Measurements from ENCODE around the gene TUBGCP6. TPM values are rescaled to one million over a fixed set of nuclear protein-coding genes. Genes with fewer than 3 reads are reported as not detected.
"Not testable (repeated sequence)": the region's sequence is repeated elsewhere in the genome, so short reads cannot be mapped to it uniquely, and the experiment has no call there.

TUBGCP6 gene
- total RNA-seq, 1 donor from 2014 or later: 45.4 TPM

DNA sequence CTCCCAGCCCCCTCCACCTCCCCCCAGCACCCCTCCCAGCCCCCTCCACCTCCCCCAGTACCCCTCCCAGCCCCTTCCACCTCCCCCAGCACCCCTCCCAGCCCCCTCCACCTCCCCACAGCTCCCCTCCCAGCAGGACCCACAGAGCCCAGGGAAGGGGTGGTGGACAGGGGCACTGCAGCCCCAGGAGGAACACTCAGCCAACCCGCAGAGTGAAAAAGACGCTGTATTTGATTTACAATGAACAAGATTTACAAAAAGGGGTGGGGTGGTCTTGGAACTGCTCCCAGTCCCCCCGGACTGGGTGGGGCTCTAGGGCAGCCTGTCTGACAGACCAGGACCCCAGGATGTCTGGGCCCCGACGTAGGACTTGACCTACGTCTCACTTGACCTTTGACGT is 29.9 kb upstream of the TUBGCP6 start:
- no peak for TF ChIP-seq POLR2AphosphoS5 (IDR thresholded peaks at IDR 0.05; ENCODE audit: insufficient read depth in 1 of 2, low read depth in 1 of 2)
- TF ChIP-seq POLR2A (IDR thresholded peaks at IDR 0.05): no peak
- TF ChIP-seq CTCF (IDR thresholded peaks at IDR 0.05): no peak
- Histone ChIP-seq H3K27me3 (no peaks in the 10 kb centered on the region), H3K36me3 (peaks cover 3 to 44% of the 10 kb centered on the region in 2 donors), H3K9me3 (no peaks in the 10 kb centered on the region), H3K4me1 (peaks cover 30% of the 10 kb centered on the region), H3K4me3 (no peak overlapping the region), H3K27ac (no peak overlapping the region)
- no peak for DNase-seq (ENCODE audit: extremely low spot score in 2 of 2)
- intact Hi-C loops (cut with DNase I): loop anchor here (5.0 kb wide), 1 partner anchor 53 kb away; the partner anchor contains the start of gene DENND6B

- Histone ChIP-seq H3K9me3 (no peaks in the 10 kb centered on the region), H3K4me3 (no peak overlapping the region), H3K36me3 (peaks cover 3 to 39% of the 10 kb centered on the region in 2 donors), H3K4me1 (peaks cover 34% of the 10 kb centered on the region), H3K27ac (no peak overlapping the region), H3K27me3 (no peaks in the 10 kb centered on the region)
- DNase-seq (ENCODE audit: extremely low spot score in 2 of 2): no peak
- intact Hi-C loops (cut with DNase I): loop anchor here (5.0 kb wide), 1 partner anchor 53 kb away; the partner anchor contains the start of gene DENND6B
- TF ChIP-seq CTCF (IDR thresholded peaks at IDR 0.05) (no peak), POLR2A (IDR thresholded peaks at IDR 0.05) (no peak), POLR2AphosphoS5 (IDR thresholded peaks at IDR 0.05; ENCODE audit: insufficient read depth in 1 of 2, low read depth in 1 of 2) (no peak)
These were observed 29.5 kb upstream of the TUBGCP6 start for GRCh38 chr22:50274311-50274710.

GRCh38 chr22:50273781-50274180 is 29.0 kb upstream of the TUBGCP6 start:
- intact Hi-C loops (cut with DNase I): loop anchor here (5.0 kb wide), 1 partner anchor 54 kb away; the partner anchor contains the start of gene DENND6B
- not testable (repeated sequence) for H3K9me3 ChIP-seq; H3K27ac ChIP-seq; DNase-seq (ENCODE audit: extremely low spot score in 2 of 2); H3K27me3 ChIP-seq; H3K4me3 ChIP-seq
- H3K36me3 ChIP-seq: peaks cover 3 to 34% of the 10 kb centered on the region in 2 donors
- H3K4me1 ChIP-seq: peaks cover 39% of the 10 kb centered on the region

GRCh38 chr22:50273352-50273751 is 28.5 kb upstream of the TUBGCP6 start:
- Histone ChIP-seq H3K4me1 (peaks cover 44% of the 10 kb centered on the region), H3K36me3 (peaks cover 3 to 30% of the 10 kb centered on the region in 2 donors)
- H3K9me3 ChIP-seq; H3K27me3 ChIP-seq; DNase-seq (ENCODE audit: extremely low spot score in 2 of 2); H3K4me3 ChIP-seq; H3K27ac ChIP-seq: not testable (repeated sequence)
- intact Hi-C loops (cut with DNase I): loop anchor here (5.0 kb wide), 1 partner anchor 54 kb away; the partner anchor contains the start of gene DENND6B

DNA sequence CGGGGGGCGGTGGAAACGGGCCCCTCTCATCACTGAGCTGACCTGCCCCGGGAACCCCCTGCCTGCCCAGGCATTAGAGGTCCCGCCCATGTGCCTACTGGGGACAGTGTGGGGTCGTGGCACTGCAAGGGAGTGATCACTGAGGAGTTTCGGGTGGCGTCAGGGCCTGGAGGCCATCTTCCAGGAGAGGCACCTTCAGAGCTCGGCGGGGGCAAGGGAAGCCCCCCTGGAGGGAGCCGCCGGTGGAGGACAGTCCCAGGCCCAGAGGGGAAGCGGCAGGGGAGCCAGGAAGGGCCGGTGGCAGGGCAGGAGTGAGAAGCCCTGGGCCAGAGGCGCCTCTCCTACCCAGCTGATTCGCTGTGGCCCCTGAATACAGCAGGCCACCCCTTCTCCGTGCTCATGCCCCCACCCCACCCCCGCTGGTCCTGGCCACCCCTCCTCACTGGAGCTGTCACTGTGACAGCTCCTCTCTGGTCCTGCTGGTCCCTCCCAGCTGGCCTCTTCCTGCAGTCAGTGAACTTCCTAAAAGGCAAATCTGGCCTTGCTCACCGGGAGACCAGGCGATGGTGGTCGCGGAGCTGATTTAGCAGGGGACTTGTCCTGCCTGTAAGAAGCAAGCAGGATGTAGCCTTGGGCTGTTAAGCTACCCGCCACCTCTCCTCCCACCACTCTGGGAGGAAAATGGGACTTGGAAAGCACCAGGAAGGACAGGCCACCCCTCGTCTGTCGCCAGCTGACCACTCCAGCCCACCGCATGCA is 27.4 kb upstream of the TUBGCP6 start:
- H3K4me1 ChIP-seq: peaks cover 55% of the 10 kb centered on the region
- no peak for DNase-seq (ENCODE audit: extremely low spot score in 2 of 2)
- intact Hi-C loops (cut with DNase I): loop anchor here (5.0 kb wide), 1 partner anchor 55 kb away; the partner anchor contains the start of gene DENND6B

More for the DNA sequence above, 27.4 kb upstream of the TUBGCP6 start:
- H3K4me3 ChIP-seq: peak overlapping the region; percentile 49 to 57
- H3K9me3 ChIP-seq: no peaks in the 10 kb centered on the region
- TF ChIP-seq POLR2A (IDR thresholded peaks at IDR 0.05) (no peak), CTCF (IDR thresholded peaks at IDR 0.05) (no peak), POLR2AphosphoS5 (IDR thresholded peaks at IDR 0.05; ENCODE audit: insufficient read depth in 1 of 2, low read depth in 1 of 2) (no peak)
- H3K27me3 ChIP-seq: no peaks in the 10 kb centered on the region
- no peak overlapping the region for H3K27ac ChIP-seq
- peaks cover 3 to 20% of the 10 kb centered on the region in 2 donors for H3K36me3 ChIP-seq
